Mucosa of rectum (tissue), 2 donors: ENCODE results near the gene TUBB.

Experiments used
- H3K27ac ChIP-seq, 2 donors: one replicate each; pipeline ENCODE4 v1.7.0; 2013; ENCODE audit warnings: inconsistent platforms in 2 of 2, low read depth in 2 of 2, low read length in 2 of 2
- H3K27me3 ChIP-seq, 2 donors: one replicate each; pipeline ENCODE4 v1.7.0; 2013; ENCODE audit warnings: low read length in 2 of 2; ENCODE audit not compliant: control insufficient read depth in 2 of 2, insufficient read depth in 2 of 2
- H3K36me3 ChIP-seq, 2 donors: one replicate each; pipeline ENCODE4 v1.7.0; 2013; ENCODE audit warnings: low read length in 2 of 2; ENCODE audit not compliant: control insufficient read depth in 2 of 2, insufficient read depth in 2 of 2
- H3K4me1 ChIP-seq, 2 donors: one replicate each; pipeline ENCODE4 v1.7.0; 2013; ENCODE audit warnings: low read length in 2 of 2, mild to moderate bottlenecking in 1 of 2; ENCODE audit not compliant: control insufficient read depth in 2 of 2, insufficient read depth in 2 of 2
- H3K4me3 ChIP-seq, 2 donors: one replicate each; pipeline ENCODE4 v1.7.0; 2013; ENCODE audit warnings: low read length in 2 of 2
- H3K9ac ChIP-seq, 2 donors: one replicate each; pipeline ENCODE4 v1.7.0; 2013; ENCODE audit warnings: low read length in 2 of 2, low read depth in 1 of 2, mild to moderate bottlenecking in 1 of 2
- H3K9me3 ChIP-seq, 2 donors: one replicate each; pipeline ENCODE4 v1.7.0; 2013; ENCODE audit warnings: low read length in 2 of 2; ENCODE audit not compliant: control insufficient read depth in 2 of 2
- donor health status: healthy.
- donor health status: Normal muscosa, but diverticular disease.

The TUBB gene

GRCh38 chr6:30719791-30720737 is at the start of gene TUBB:
TUBB (plus strand) TSS chr6:30720352; CDS start chr6:30720507, 155 bp downstream.
- Histone ChIP-seq H3K4me1 (peaks cover 17 to 31% of the 10 kb centered on the region in 2 donors), H3K9me3 (no peaks in the 10 kb centered on the region), H3K4me3 (peak within 1 kb of the TSS; percentile 87 to 96), H3K27me3 (no peaks in the 10 kb centered on the region), H3K9ac (peak within 1 kb of the TSS; percentile 87 to 95), H3K27ac (peak within 1 kb of the TSS; percentile 93 to 95), H3K36me3 (peaks cover 21 to 26% of the 10 kb centered on the region in 2 donors)

- no peak overlapping the region for H3K9ac ChIP-seq
Measured at GRCh38 chr6:30670760-30671527, 49.2 kb upstream of the TUBB start.

GRCh38 chr6:30672445-30673253 is 47.5 kb upstream of the TUBB start, which contains the start of gene DHX16:
DHX16 (minus strand) TSS chr6:30673006; CDS start chr6:30672841, 165 bp downstream.
- peak within 1 kb of the TSS; percentile 77 to 82 for H3K27ac ChIP-seq
- H3K4me3 ChIP-seq: peak within 1 kb of the TSS; percentile 92
- peak within 1 kb of the TSS; percentile 85 to 90 for H3K9ac ChIP-seq
- peaks cover 10 to 16% of the 10 kb centered on the region in 2 donors for H3K4me1 ChIP-seq
- no peaks in the 10 kb centered on the region for H3K27me3 ChIP-seq
- H3K36me3 ChIP-seq: peaks cover 26 to 38% of the 10 kb centered on the region in 2 donors
- no peaks in the 10 kb centered on the region for H3K9me3 ChIP-seq

More at GRCh38 chr6:30670760-30671527, 49.2 kb upstream of the TUBB start:
- Histone ChIP-seq H3K9me3 (no peaks in the 10 kb centered on the region), H3K4me1 (peaks cover 10 to 16% of the 10 kb centered on the region in 2 donors), H3K27me3 (no peaks in the 10 kb centered on the region), H3K27ac (no peak overlapping the region), H3K4me3 (no peak overlapping the region), H3K36me3 (peaks cover 19 to 32% of the 10 kb centered on the region in 2 donors)

GRCh38 chr6:30676660-30677285 is 43.4 kb upstream of the TUBB start:
- Histone ChIP-seq H3K4me3 (no peak overlapping the region), H3K9me3 (no peaks in the 10 kb centered on the region), H3K36me3 (peaks cover 12 to 22% of the 10 kb centered on the region in 2 donors), H3K9ac (no peak overlapping the region), H3K4me1 (peaks cover 18 to 22% of the 10 kb centered on the region in 2 donors), H3K27ac (no peak overlapping the region), H3K27me3 (no peaks in the 10 kb centered on the region)

DNA sequence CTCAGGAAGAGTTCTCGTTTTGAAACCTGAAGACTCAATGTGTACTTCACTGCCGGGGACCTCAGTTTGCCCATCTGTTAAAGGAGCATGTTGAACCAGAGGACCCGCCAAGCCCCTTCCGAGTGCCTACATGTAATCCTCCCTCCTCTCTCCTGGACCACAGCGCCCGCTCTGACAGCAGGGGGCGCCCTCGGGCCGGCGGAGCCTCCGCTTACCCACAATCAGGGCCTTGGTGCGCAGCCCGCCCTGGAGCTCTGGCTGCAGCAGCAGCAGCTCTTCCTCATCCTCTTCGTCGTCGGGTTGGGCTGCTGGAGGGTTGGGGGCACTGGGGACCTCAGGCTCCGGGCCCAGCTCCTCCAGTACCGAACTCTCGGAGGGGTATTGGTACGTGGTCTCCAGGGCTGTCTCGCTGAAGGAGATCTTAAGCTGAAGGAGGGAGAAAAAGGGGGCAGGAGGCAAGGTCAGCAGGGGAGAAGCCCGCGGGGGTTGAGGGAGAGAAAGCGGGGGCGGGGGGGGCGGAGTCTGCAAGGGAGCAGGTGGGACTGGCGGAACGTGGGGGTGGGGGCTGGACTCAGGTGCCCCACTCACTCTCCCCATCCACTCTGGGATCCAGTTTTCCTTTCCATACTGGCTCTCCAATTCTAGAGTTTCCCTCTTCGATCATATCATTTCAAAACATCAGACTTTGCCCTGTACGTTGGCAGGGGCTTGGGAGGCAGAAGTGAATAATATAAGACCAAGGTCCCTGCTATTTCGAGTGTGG is 41.0 kb upstream of the TUBB start:
- H3K36me3 ChIP-seq: peaks cover 12 to 22% of the 10 kb centered on the region in 2 donors
- H3K27me3 ChIP-seq: no peaks in the 10 kb centered on the region
- H3K27ac ChIP-seq: peak overlapping the region in 1 of 2 donors; percentile 48
- H3K4me3 ChIP-seq: peak overlapping the region in 1 of 2 donors; percentile 52
- H3K4me1 ChIP-seq: peaks cover 16 to 25% of the 10 kb centered on the region in 2 donors
- no peak overlapping the region for H3K9ac ChIP-seq
- no peaks in the 10 kb centered on the region for H3K9me3 ChIP-seq

DNA sequence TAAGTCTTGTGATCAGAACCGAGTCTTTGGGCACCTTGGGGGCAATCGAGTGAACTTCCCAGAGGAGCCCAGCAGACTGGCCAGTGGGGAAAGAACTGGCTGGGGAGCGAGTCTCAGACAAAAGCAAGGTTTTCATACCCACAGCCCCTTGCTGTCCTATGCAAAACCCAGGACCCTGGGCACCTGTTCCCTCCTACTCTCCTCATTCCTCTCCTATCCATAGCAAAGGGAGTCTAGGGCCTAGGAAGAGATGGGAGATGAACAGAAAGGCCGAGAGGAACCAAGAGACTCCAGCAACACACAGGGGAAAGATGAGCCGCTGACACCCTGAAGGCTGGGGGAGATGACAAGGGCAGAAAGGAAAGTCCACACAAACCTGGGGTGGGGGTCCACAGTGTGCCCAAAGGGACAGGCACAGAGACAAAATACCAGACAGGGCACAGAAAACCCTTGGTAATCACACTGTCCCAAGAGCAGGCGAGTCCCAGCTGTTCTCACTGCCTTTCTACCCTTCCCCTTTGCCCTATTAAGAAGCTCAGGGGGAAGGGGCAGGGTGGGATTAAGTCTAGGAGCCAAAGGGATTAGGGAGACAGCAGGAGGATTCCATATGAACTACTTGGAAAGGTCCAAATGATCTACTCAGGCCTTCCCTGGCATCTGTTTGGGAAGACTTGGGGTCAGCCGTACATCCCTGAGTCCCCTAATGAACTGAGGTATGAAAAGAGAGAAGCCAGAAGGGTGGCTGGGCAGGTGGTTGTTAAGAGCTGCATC is 40.2 kb upstream of the TUBB start:
- peak overlapping the region in 1 of 2 donors; percentile 48 for H3K27ac ChIP-seq

GRCh38 chr6:30681766-30682142 is 38.4 kb upstream of the TUBB start:
- Histone ChIP-seq H3K27ac (peak overlapping the region; percentile 80 to 97), H3K9me3 (no peaks in the 10 kb centered on the region), H3K4me3 (peak overlapping the region; percentile 49 to 84), H3K4me1 (peaks cover 33 to 34% of the 10 kb centered on the region in 2 donors), H3K36me3 (peaks cover 4 to 14% of the 10 kb centered on the region in 2 donors), H3K9ac (peak overlapping the region; percentile 38 to 40), H3K27me3 (peaks cover 0 to 3% of the 10 kb centered on the region in 2 donors)

More for the DNA sequence above, 40.2 kb upstream of the TUBB start:
- peaks cover 19 to 27% of the 10 kb centered on the region in 2 donors for H3K4me1 ChIP-seq
- H3K36me3 ChIP-seq: peaks cover 12 to 22% of the 10 kb centered on the region in 2 donors
- H3K4me3 ChIP-seq: peak overlapping the region in 1 of 2 donors; percentile 52
- H3K9ac ChIP-seq: peak overlapping the region in 1 of 2 donors; percentile 47
- H3K9me3 ChIP-seq: no peaks in the 10 kb centered on the region
- no peaks in the 10 kb centered on the region for H3K27me3 ChIP-seq
